GM19025 (cell line): ENCODE data around the gene ESF1.

Source experiments
- ATAC-seq: cut with Tn5 transposase; IDR thresholded peaks from one replicate; pipeline ENCODE4 v1.9.1; 2021; ENCODE audit warnings: mild to moderate bottlenecking, low read depth, moderate library complexity; ENCODE audit not compliant: unreplicated experiment

ESF1 gene

GRCh38 chr20:13784893-13785715, at the start of gene ESF1, which contains the start of gene NDUFAF5:
Gene ESF1, minus strand, starts transcription at chr20:13784919. Its CDS starts 1,779 bp downstream, at chr20:13783140.
Gene NDUFAF5, plus strand, starts transcription at chr20:13785028. Its CDS starts 41 bp downstream, at chr20:13785069.
- ATAC-seq: peak; percentile 96

- ATAC-seq: no peak
These were observed 46.8 kb upstream of the ESF1 start for GRCh38 chr20:13831476-13831875.

- no peak for ATAC-seq
These were observed 40.7 kb upstream of the ESF1 start for GRCh38 chr20:13825465-13825864.

GRCh38 chr20:13824459-13824858, 39.7 kb upstream of the ESF1 start:
- no peak for ATAC-seq

GRCh38 chr20:13822459-13822858, 37.7 kb upstream of the ESF1 start:
- ATAC-seq: no peak

GRCh38 chr20:13821876-13822275, 37.2 kb upstream of the ESF1 start:
- no peak for ATAC-seq

- ATAC-seq: peak; percentile 61
These were observed 35.3 kb upstream of the ESF1 start for GRCh38 chr20:13819885-13820645.

- no peak for ATAC-seq
These were observed 32.6 kb upstream of the ESF1 start for GRCh38 chr20:13817342-13817741.

GRCh38 chr20:13816757-13817156, 32.0 kb upstream of the ESF1 start:
- no peak for ATAC-seq

GRCh38 chr20:13814672-13815071, 30.0 kb upstream of the ESF1 start:
- no peak for ATAC-seq

- no peak for ATAC-seq
These were observed 29.2 kb upstream of the ESF1 start for GRCh38 chr20:13813910-13814309.

GRCh38 chr20:13810446-13810845, 25.7 kb upstream of the ESF1 start:
- ATAC-seq: no peak

GRCh38 chr20:13809855-13810254, 25.1 kb upstream of the ESF1 start:
- no peak for ATAC-seq

GRCh38 chr20:13809373-13809772, 24.7 kb upstream of the ESF1 start:
- no peak for ATAC-seq

GRCh38 chr20:13800728-13801134, 16.0 kb upstream of the ESF1 start:
- no peak for ATAC-seq

GRCh38 chr20:13799974-13800373, 15.3 kb upstream of the ESF1 start:
- ATAC-seq: no peak

- no peak for ATAC-seq
These were observed 14.3 kb upstream of the ESF1 start for GRCh38 chr20:13799040-13799439.

- no peak for ATAC-seq
These were observed 9.9 kb upstream of the ESF1 start for GRCh38 chr20:13794667-13795066.

GRCh38 chr20:13793001-13793400, 8.3 kb upstream of the ESF1 start:
- no peak for ATAC-seq

- ATAC-seq: no peak
These were observed 7.1 kb upstream of the ESF1 start for GRCh38 chr20:13791540-13792459.

- no peak for ATAC-seq
These were observed 6.0 kb upstream of the ESF1 start for GRCh38 chr20:13790708-13791107.
